Panc1 (cell line): Measurements from ENCODE around the gene NTMT1. TPM values are rescaled to one million over a fixed set of nuclear protein-coding genes. Genes with fewer than 3 reads are reported as not detected.

Experiments used
- ATAC-seq: fragments of 200-7000 bp; cut with Tn5 transposase; 2 replicates; pipeline ENCODE4 v1.9.1; 2020; ENCODE audit warnings: mild to moderate bottlenecking, moderate library complexity
- BruUV-seq: library from RNA; stranded (reverse); fragments of 400-500 nt; replicated peaks from 2 replicates; lab custom pipeline; 2021; lab: Mats Ljungman, UMichigan
- CTCF ChIA-PET: fragments of 300-600 bp; sonication (Branson Sonifier 250); formaldehyde crosslinking; loops from one replicate; lab custom pipeline; 2022; ENCODE audit warnings: antibody characterized with exemption; lab: Charles Lee
- POLR2A ChIA-PET: fragments of 300-600 bp; sonication (Branson Sonifier 250); formaldehyde crosslinking; loops from one replicate; lab custom pipeline; 2022; ENCODE audit warnings: antibody characterized with exemption; lab: Charles Lee
- DNase-seq: peaks from one replicate; pipeline ENCODE4 v3.0.0-alpha.2; 2010; ENCODE audit warnings: low read depth, low spot score
- H3K27ac ChIP-seq: 2 replicates; pipeline ENCODE4 v1.5.1; 2011; ENCODE audit warnings: mild to moderate bottlenecking, low read length, inconsistent platforms
- H3K27me3 ChIP-seq: fragments of 200-500 bp; sonication (Bioruptor generic); 2 replicates; pipeline ENCODE4 v1.6.0; 2014; ENCODE audit warnings: low read length, inconsistent platforms; ENCODE audit not compliant: control insufficient read depth, insufficient read depth
- H3K36me3 ChIP-seq: fragments of 200-500 bp; sonication (Bioruptor generic); 2 replicates; pipeline ENCODE4 v1.5.1; 2014; ENCODE audit warnings: inconsistent platforms, mild to moderate bottlenecking, low read length, moderate library complexity; ENCODE audit not compliant: control insufficient read depth, insufficient read depth
- H3K4me1 ChIP-seq: 2 replicates; pipeline ENCODE4 v1.5.1; 2011; ENCODE audit warnings: inconsistent platforms, mild to moderate bottlenecking, low read length, moderate library complexity; ENCODE audit not compliant: control insufficient read depth, insufficient read depth
- H3K4me3 ChIP-seq, 2 experiments: 2 replicates each; pipeline ENCODE4 v1.5.1; 2011 to 2012; ENCODE audit warnings: low read depth in 2 of 2, low read length in 2 of 2, mild to moderate bottlenecking in 2 of 2, inconsistent platforms in 1 of 2, moderate library complexity in 1 of 2
- H3K9me3 ChIP-seq: fragments of 200-500 bp; sonication (Bioruptor generic); 2 replicates; pipeline ENCODE4 v1.5.1; 2014; ENCODE audit warnings: low read depth, mild to moderate bottlenecking, inconsistent platforms, low read length, moderate library complexity; ENCODE audit not compliant: control insufficient read depth, insufficient read depth
- POLR2AphosphoS5 ChIP-seq: IDR thresholded peaks from 2 replicates; pipeline ENCODE4 v1.6.1; 2012; ENCODE audit warnings: mild to moderate bottlenecking, low read depth, low read length, moderate library complexity
- SIN3A ChIP-seq: IDR thresholded peaks from 2 replicates; pipeline ENCODE4 v1.6.1; 2012; ENCODE audit warnings: low read depth, mild to moderate bottlenecking, low read length, moderate library complexity, borderline replicate concordance; ENCODE audit not compliant: insufficient read depth
- TCF7L2 ChIP-seq: IDR thresholded peaks from 2 replicates; pipeline ENCODE4 v1.6.1; 2011; ENCODE audit warnings: mild to moderate bottlenecking, low read depth, low read length, inconsistent platforms
- in situ Hi-C: cut with HindIII; loops from 2 replicates; pipeline ENCODE4 v1.10.0; 2016; ENCODE audit warnings: low sequenced_read_pairs, low pct_unique_long_range_greater_than_20kb
- intact Hi-C: fragments of 100-400 bp; cut with micrococcal nuclease; formaldehyde crosslinking; loops from one replicate; pipeline ENCODE4 v1.10.0; 2022; ENCODE audit not compliant: unreplicated experiment
- total RNA-seq: library from RNA; stranded (reverse); gene quantifications from one replicate; pipeline ENCODE4 v1.2.1, GENCODE V29; 2021; ENCODE audit not compliant: unreplicated experiment
- TF ChIP-seq, protein P1 (sequence below), 2 experiments: IDR thresholded peaks; 2 replicates each; pipeline ENCODE4 v1.6.1; 2011 to 2012; ENCODE audit warnings: low read depth in 2 of 2, control low read depth in 1 of 2, low read length in 1 of 2, mild to moderate bottlenecking in 1 of 2, moderate library complexity in 1 of 2; ENCODE audit not compliant: insufficient read depth in 1 of 2
- TF ChIP-seq, protein P2 (sequence below): fragments of 450-650 bp; IDR thresholded peaks from 2 replicates; pipeline ENCODE4 v1.5.1; 2017; ENCODE audit warnings: mild to moderate bottlenecking

NTMT1 gene
- total RNA-seq, 1 experiment from 2014 or later, result 47.5 TPM

DNA sequence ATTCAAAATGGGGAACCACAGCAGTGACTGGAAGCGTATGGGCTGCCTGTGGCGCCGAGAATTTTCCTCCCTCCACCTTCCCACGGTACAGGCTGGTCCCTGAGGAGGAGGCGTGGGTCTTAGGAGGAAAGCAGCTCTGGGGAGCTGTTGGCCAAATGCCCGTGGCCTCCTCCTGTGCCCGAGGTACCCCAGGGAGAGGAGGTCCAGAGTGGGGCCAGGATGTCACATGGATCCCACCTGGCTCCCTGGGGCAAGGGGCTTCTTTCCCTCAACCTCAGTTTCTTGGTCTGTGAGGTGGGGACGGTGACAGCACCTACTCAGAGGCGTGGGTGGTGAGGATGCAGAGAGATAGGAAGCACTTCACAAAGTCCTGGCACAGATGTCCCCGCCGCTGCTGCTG is 56.0 kb downstream of the NTMT1 start:
- in situ Hi-C loops (no loop called here), intact Hi-C loops (no loop called here)
- no peak for TF ChIP-seq POLR2AphosphoS5
- TF ChIP-seq SIN3A, result no peak
- TF ChIP-seq, protein P1, sequence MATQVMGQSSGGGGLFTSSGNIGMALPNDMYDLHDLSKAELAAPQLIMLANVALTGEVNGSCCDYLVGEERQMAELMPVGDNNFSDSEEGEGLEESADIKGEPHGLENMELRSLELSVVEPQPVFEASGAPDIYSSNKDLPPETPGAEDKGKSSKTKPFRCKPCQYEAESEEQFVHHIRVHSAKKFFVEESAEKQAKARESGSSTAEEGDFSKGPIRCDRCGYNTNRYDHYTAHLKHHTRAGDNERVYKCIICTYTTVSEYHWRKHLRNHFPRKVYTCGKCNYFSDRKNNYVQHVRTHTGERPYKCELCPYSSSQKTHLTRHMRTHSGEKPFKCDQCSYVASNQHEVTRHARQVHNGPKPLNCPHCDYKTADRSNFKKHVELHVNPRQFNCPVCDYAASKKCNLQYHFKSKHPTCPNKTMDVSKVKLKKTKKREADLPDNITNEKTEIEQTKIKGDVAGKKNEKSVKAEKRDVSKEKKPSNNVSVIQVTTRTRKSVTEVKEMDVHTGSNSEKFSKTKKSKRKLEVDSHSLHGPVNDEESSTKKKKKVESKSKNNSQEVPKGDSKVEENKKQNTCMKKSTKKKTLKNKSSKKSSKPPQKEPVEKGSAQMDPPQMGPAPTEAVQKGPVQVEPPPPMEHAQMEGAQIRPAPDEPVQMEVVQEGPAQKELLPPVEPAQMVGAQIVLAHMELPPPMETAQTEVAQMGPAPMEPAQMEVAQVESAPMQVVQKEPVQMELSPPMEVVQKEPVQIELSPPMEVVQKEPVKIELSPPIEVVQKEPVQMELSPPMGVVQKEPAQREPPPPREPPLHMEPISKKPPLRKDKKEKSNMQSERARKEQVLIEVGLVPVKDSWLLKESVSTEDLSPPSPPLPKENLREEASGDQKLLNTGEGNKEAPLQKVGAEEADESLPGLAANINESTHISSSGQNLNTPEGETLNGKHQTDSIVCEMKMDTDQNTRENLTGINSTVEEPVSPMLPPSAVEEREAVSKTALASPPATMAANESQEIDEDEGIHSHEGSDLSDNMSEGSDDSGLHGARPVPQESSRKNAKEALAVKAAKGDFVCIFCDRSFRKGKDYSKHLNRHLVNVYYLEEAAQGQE (IDR thresholded peaks at IDR 0.05; ENCODE audit: insufficient read depth in 1 of 2, low read depth in 2 of 2, low read length in 1 of 2), result no peak
- TF ChIP-seq, protein P2, sequence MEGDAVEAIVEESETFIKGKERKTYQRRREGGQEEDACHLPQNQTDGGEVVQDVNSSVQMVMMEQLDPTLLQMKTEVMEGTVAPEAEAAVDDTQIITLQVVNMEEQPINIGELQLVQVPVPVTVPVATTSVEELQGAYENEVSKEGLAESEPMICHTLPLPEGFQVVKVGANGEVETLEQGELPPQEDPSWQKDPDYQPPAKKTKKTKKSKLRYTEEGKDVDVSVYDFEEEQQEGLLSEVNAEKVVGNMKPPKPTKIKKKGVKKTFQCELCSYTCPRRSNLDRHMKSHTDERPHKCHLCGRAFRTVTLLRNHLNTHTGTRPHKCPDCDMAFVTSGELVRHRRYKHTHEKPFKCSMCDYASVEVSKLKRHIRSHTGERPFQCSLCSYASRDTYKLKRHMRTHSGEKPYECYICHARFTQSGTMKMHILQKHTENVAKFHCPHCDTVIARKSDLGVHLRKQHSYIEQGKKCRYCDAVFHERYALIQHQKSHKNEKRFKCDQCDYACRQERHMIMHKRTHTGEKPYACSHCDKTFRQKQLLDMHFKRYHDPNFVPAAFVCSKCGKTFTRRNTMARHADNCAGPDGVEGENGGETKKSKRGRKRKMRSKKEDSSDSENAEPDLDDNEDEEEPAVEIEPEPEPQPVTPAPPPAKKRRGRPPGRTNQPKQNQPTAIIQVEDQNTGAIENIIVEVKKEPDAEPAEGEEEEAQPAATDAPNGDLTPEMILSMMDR, result no peak
- TF ChIP-seq TCF7L2, result no peak
- DNase-seq (no peak), ATAC-seq (no peak)
- Histone ChIP-seq H3K9me3 (no peaks in the 10 kb centered on the region), H3K27me3 (no peaks in the 10 kb centered on the region), H3K36me3 (no peaks in the 10 kb centered on the region), H3K4me1 (no peaks in the 10 kb centered on the region), H3K27ac (no peak overlapping the region), H3K4me3 (no peak overlapping the region)
- BruUV-seq, result no TSS peak
- POLR2A ChIA-PET, result no interaction called here
- CTCF ChIA-PET, result no interaction called here

DNA sequence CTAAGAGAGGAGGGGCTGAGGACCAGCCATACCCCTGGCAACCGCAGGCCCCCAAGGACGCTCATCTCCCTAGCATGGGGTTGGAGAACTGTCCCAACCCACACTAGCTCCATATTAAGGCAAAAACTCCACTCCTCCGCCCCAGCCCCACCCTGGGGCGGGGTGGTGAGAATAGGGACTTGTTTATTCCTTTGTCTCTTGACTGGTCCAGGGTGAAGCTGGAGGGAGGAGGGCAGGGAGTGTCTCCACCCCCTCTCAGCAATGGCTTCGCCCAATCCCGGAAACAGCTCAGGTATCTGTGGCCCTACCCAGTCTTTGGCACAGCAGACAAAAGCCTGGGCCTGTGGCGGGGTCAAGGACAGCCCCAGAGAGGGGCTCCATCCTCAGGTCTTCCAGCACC is 56.4 kb downstream of the NTMT1 start:
- ChIA-PET CTCF (interaction anchor here (0.7 kb wide), 1 partner anchor 44 kb away, joined by 3 read pairs; no protein-coding TSS in a partner anchor), POLR2A (no interaction called here)
- intact Hi-C loops, result no loop called here
- Histone ChIP-seq H3K36me3 (no peaks in the 10 kb centered on the region), H3K4me3 (no peak overlapping the region), H3K4me1 (no peaks in the 10 kb centered on the region), H3K27me3 (no peaks in the 10 kb centered on the region), H3K27ac (no peak overlapping the region), H3K9me3 (no peaks in the 10 kb centered on the region)
- TF ChIP-seq TCF7L2 (no peak), SIN3A (no peak), POLR2AphosphoS5 (no peak)
- TF ChIP-seq, protein P1 (IDR thresholded peaks at IDR 0.05; ENCODE audit: insufficient read depth in 1 of 2, low read depth in 2 of 2, low read length in 1 of 2), result no peak
- TF ChIP-seq, protein P2, result no peak
- BruUV-seq, result no TSS peak
- ATAC-seq (no peak), DNase-seq (no peak)
- in situ Hi-C loops, result no loop called here
